Islet of Langerhans (tissue), 1 donor: ENCODE data around the gene OSTN.
"Not testable (repeated sequence)": the region's sequence is repeated elsewhere in the genome, so short reads cannot be mapped to it uniquely, and the experiment has no call there.

Experiments
- FAIRE-seq: peaks from one replicate; lab custom pipeline; 2011; peaks lifted over from hg19 to GRCh38; lab: Jason Lieb, UNC

The OSTN gene

DNA sequence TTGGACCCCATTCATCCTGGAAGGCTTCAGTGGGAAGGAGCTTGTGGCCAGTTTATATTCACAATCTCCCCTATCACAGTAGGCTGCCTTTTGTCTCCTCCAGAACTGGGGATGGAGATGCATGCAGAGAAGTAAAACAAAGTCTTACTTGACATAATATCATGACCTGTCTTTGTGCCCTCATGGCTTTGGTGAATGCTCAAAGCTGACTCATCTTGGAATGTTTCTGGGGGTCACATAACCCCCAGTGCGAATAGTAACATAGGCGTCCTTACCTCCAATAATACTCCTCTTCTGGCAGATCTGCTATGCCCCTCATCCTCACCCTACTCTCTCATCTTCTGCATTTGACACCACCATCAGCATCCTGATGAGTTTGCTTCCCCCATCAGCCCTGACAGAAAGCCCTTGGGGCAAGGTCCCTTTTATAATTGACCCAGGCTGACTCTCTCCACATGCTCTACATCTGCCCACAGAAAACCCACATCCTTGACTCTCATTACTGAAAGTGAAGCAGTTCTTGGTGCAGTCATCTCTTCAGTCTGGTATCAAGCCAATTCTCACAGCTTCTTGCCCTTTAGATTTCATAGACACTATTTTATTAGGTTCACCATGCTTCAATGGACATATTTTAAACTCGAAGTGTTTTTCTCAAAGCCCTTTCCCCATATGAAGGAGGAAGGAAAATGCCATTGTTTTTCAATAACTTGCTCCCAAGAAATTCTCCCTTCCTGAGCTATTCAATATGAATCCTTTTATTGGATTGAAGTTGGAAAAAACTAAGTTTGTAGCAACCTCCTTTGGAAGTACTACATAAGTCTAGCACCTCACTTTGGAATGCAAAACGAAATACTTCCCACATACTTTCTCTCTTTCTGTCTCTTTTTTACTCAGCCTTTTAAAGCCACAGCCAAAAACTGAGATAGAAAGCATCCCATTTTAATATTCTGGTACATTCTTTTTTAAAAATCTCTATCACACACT, 36.6 kb downstream of the OSTN start:
- no peak for FAIRE-seq

DNA sequence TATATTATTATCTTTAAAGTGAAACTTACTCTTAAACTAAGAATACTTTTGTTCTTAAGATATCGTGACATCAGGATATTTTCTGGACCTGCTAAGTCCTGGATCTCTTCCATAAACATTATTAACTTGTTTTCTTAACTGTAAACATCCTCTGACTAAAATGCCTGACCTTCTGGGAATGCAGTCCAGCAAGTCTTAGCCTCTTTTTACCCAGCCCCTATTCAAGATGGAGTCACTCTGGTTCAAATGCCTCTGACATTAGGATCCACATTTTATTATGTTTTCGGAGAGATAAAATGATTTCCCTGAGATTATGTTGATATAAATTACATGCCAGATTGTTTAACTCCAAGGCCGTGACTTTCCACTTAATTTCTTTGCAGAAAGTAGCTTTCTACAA, 37.6 kb downstream of the OSTN start:
- FAIRE-seq: no peak

DNA sequence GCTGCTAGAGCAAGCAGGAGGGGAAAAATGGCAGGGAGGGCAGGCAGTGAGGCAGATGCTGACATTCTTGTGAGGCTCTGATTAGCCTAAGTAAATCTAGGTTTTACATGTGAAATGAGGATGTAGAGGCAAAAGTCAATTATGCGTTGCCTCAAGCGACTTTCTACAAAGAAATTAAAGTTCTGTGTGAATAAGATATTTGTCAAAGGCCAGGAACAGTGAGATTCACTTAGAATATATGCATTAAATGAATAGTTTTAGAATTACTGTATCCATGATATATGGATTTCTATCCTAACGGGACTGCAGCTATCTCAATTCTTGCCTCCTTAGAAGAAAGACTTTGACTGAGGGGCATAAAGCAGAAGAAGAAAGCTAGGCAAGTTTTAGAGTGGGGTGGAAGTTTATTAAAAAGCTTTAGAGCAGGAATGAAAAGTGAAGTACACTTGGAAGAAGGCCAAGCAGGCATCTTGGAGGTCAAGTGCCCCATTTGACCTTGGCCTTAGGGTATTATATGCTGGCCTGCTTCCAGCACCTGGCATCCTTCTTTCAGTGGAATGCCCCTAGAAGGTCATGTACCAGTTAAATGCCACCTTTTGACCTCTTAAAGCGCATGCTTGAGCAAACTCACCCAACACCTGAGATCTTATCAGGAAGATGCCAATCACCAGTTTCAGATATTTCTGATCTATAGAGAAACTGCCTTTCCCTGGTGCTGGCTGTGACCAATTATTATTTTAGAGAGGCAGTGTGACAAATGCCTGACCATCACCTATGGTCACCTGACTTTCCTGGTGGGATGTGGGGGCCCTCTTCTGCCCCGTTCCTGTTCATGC, 38.2 kb downstream of the OSTN start:
- no peak for FAIRE-seq

DNA sequence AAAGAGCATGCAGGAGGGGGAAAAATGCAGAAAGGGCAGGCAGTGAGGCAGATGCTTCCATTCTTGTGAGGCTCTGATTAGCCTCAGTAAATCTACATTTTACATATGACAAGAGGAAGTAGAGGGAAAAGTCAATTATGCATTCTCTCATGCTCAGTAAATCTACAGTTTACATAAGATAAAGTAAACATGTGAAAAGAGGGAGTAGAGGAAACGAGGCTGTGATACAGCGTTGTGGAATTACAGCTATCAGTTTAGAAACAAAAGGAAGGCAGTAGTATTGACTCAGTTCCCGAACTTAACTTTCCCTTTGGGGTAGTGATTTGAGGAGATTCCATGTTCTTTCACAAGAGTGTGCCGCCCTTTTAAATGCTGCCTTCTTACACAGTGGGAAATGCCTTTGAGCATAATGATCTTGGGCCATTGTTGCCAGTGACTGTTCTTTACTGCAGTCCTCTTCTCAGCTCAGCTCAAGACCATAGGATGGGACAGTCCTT, 39.3 kb downstream of the OSTN start:
- no peak for FAIRE-seq

DNA sequence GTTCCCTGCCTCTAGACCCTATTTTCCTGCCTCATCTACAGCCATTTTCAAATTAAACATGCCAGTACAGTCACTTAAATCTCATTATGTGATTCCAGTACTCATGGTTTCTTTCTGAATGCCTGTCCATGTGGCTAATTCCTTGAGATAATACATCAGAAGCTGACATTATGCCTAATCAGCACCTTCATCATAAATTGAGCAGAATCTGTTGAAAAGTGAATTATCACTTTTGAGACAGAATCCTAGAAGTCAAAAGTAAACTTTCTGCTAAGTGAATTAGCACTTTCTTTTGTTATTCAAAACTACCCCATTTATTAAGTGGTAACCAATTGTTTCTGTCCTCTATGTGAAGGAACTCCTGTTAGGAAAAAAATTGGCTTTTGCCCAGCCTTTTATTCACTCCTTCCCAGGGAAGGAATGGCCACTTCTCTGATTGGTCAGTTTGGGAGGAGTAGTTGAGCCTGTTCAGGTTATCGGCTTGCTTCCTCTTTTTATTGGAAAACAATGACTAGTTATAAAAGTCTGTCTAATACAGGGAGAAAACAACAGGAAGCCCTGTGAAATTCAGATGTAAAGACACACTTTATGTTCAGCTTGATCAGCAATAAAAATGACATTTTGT, 40.5 kb downstream of the OSTN start:
- no peak for FAIRE-seq

DNA sequence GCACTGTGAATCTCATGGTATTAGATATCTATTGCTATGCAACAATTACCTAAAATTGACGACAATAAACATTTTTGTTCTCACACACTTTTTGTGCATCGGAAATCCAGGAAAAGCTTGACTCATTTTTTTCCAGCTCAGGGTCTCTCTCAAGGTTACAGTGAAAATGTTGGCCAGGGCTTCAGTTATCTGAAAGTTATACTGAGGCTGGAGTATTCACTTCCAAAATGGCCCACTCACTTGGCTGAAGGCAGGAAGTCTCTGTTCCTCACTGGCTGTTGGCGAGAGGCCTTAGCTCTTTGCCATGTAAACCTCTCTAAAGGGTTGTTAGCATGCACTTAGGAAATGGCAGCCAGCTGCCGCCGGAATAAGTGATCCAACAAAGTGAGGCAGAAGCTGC, 41.4 kb downstream of the OSTN start:
- FAIRE-seq: no peak

DNA sequence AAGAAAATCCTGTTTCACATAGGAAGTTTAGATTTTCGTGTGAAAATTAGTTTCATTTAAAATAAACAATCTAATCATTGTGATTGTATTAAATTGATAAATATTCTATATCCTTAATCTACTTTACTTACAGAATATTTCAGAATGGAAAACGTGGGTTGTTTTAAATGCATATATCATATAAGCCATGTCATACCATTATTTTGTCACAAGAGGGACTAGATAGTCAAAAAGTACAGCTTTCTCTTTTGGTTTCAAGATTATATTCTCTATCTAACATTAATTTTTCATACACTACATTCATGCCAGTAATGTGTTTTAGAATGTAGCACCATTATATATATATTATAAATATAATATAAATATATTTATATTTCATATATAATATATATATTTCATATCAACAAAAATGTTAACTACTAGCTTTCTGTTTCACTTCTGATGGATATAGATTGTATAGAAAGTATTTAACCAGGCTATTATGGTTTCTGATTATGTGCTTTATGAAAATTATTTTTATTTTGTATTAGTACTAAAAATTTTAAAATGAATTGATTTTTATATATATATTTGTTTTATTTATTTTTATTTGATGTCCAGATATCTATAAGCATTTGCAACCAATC, 45.3 kb downstream of the OSTN start:
- peak; percentile 89 for FAIRE-seq

DNA sequence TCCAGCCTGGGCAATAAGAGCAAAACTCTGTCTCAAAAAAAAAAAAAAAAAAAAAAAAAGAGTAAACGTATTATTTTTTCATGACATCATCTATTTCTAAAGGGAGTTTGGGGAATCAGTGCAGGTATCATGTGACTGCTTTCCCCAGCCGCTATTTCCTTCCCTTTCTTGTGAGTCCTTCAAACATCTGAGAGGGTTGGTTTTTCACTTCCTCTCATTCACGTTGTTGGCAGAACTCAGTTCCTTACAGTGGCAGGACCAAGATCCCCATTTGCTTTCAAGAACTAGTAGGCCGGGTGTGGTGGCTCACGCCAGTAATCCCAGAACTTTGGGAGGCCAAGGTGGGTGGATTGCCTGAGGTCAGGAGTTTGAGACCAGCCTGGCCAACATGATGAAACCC, 47.0 kb downstream of the OSTN start:
- not testable (repeated sequence) for FAIRE-seq

DNA sequence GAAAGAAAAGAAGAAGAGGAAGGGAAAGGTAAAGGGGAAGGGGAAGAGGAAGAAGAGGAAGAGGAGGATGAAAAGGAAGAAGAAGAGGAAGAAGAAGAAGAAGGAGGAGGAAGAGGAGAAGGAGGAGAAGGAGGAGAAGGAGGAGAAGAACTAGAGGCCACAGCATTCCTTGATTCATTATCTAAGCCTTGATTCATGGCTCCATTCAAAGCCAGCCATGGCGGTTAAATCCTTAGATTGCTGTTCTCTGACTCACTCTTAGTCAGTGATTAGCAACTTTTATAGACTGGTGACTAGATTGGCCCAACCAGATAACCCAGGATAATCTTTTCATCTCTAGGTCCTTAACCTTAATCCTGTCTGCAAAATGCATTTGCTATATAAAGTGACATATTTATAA, 47.6 kb downstream of the OSTN start:
- no peak for FAIRE-seq

DNA sequence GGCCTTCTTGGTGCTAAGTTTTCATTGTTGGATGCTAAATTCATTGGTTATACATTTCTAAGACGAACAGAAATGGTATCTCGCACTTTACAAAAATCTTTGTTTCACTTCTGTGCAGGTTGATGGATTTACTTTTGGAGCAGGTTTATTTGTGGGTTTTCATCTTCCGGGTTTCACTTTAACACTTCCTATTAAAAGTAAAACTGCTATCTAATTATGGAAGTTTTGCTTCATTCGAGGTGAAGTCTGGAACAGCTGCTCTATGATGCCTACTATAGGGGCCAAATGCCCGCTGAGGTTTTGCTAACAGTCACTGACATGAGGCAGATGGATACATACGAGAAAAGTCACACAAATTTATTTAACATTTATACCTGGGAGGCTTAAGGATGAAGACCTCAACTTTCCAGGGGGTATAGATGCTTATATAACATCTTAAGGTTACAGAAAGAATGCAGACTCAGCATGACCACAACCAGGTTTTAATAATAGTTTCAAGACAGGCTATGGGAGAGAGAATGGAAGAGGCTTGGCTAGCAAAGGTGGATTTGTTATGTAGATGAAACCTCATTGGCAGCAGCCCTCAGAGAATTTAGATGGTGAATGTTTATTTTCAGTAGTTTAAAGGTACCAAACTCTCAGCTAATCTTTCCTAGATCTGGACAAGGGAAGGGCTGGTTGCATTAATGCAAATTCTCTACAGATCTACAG, 54.2 kb downstream of the OSTN start:
- FAIRE-seq: no peak

DNA sequence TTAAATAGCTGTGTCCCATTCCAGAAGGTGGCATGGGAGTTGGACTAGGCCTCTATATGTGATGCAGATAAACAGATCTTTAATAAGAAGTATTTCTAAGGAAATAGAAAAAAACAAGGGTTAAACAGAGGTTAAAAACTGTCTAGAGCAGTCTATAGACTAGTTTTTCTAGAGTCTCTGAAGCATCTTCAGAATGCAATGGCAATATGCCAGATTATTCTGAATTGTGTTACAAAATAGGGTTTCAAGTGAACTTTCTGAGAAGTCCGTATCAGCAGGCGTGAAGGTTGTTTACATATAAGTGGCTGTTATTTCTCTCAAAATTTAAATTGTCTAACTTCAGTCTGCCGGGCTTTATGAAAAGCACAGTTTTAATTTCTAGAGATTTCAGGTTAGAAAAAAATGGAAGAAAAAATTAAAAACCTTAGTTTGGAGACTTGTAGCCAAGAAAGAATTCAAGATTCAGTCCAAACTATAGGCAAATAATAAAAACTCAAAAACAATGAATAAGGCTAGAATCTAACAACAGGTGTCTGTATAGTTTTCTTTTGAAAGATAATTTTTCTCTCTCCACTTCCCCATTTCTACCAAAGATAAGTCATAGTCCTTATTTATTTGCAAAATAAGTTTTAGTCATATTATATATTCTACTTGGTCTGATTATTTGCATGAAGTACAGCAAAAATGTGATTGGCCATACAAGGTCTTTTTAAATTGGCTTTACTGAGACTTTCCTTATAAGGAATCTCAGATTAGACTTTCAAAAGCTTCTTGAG, 55.2 kb downstream of the OSTN start:
- no peak for FAIRE-seq

DNA sequence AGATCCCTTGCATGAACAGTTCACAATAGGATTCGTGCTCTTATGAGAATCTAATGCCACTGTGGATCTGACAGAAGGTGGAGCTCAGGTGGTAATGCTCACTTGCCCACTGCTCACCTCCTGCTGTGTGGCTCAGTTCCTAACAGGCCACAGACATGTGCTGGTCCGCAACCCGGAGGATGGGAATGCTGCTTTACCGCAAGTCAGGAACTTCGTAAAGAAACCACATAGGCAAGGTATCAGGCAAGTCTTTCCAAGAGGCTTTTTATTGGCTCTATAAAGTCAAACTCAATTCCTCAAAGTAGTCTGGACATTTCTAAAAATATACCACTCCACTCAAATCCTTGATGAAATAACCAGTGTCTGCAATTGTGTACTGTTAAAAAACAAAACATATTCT, 56.1 kb downstream of the OSTN start:
- no peak for FAIRE-seq

DNA sequence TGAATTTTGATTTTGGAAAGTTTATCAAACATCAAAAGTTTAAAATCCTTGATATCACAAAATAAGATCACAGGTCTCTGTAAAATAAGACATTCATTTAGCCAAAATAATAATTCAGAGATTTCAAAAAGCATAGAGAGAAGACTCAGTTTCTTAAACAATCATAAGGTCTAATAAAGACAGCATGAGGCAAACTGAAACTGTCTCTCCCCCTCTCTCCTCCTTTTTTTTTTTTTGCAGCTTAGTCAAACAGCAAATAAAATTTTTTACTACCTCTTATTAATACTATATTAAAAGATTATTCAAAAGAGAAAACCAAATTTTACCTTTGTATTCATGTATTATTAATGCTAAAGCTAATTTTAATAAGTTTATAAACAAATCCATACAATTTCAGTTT, 57.4 kb downstream of the OSTN start:
- no peak for FAIRE-seq

DNA sequence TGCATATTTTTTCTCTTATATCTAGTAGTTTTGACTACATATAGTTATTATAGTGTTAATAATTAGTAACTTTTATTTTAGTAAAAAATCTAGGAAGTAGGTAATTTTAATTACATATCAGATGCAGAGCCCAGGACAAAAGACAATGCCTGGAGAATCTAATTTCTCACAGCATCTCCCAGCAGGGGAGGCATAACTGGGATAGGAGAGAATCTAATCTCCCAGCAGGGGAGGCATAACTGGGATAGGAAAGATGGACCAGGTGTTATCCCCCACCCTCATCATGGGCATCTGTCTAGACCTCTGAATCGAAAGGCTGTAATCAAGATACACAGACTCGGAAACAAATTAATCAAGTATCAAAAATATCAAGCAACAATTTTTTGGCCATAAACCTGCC, 58.2 kb downstream of the OSTN start:
- no peak for FAIRE-seq

DNA sequence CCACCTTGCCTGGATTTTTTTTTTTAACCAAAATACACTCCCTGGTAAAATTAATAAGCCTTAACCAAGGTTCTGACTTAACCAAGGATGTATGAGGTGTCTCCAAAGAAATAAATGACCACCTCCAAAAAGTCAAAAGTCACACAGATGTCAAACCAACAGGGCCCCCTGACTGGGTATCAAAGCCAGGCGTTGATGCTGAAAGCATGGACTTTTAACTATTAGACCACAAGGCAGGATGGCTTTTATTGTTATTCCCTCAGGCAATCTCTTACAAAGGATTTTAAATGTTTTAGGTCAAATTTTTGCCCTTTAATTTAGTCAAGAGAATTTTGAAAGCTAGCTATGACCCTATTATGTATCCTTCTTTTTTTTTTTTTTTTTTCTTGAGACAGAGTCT, 60.4 kb downstream of the OSTN start:
- no peak for FAIRE-seq

DNA sequence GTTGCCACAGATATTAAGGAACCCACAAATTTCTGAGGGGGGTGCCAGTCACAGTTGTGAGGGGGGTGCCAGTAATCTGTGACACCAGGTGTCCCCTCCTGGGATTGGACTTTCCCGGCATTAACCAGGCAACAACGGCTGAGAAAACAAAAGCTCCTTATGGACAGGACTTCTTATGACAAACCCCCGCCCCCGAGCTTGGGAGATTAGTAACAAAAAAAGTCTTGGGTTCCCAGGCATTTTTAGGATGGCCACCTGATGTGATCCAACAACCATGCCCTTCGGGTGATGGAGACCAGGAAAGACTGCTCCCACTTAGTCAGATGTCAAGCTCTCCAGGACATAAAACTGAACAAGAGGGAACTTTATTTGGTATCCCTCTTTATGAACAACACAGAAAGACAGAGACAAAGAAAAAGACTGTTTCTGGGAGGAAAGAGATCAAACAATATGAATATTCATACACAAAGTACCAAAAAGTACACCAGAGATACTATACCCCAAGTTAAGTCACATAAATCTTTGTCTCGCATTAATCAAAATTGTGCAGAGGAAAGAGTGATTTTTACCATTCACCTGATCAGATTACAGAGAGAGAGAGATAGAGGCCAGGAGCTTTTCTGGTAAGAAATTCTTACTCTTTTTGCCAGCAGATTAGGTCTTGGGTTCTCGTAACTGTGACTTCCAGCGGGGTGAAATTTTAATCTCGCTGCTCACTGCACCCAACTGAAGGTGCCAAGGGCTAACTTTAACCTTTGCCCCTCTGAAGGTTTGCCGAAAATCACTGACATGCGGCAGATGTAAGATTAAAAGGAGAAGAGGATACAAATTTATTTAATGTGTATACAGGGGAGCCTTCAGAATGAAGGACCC, 61.6 kb downstream of the OSTN start:
- FAIRE-seq: no peak

DNA sequence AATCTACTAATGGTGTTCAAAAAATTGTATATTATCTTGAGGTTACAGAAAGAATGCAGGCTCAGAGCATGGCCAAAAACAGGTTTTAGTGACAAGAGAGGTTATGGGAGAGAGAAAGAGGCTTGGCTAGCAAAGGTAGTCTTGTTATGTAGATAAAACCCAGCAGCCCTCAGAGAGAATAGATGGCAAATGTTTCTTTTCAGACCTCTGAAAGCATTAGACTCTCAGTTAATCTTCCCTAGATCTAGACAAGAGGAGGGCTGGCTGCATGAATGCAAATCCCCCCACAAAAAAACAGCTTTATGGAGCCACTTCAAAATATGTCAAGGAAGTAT, 62.2 kb downstream of the OSTN start:
- no peak for FAIRE-seq

DNA sequence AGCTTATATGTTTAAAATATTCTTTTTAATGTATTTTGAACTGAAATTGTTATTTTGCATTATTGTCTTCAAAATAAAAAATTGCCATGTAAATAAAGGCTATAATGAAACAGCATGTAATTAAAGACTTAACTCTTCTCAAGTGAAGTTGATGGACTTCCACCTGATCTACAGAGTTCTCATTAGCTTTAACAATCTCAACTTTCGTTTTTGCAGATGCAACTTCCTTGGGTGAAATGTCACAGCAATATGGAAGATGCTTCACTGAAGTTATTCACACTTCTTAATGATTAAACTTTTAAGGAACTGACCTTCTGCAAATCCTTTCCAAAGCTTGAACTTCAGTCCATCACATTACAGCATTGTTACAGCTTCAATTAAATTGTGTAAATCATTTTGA, 63.6 kb downstream of the OSTN start:
- FAIRE-seq: no peak

DNA sequence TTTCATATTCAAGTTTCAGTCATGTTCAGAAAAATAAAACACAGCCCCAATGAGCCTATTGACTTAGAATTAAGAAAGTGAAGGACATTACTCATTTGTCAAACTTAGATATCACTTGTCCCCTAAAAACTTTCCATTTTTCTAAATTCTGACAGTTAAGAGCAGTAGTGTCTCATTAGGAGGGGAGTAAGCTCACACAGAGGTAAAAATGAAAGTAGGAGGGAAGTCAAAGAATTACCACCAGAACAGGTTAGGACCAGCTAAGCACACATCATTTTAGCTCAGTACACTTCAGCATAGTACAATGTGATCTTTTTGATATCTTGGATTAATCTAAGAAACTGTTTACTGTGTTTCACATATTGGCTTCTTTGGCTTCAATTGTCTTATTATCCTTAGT, 64.3 kb downstream of the OSTN start:
- FAIRE-seq: no peak

DNA sequence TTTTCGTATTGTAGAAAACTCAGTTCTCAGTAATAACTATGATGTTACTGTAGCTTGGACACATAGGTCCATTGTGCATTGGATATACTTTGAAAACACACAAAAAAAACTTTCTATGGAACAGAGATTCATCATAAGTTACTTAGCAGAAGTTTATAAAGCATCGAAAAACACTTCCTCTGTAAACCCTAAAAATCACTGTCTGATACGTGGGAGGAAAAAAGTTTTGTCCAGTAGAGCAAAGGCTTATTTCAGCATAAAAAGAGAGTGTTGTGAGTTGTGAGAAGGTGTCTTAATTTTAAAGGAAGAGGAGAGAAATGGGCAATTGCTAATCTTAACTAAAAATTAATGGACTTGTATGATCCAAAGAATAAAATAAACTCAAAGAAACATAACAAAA, 64.8 kb downstream of the OSTN start:
- no peak for FAIRE-seq
